B cell (primary cell): Measurements from ENCODE around the gene USPL1.

Source experiments
- EZH2 ChIP-seq: IDR thresholded peaks from 2 replicates; pipeline ENCODE4 v1.6.1; 2012; ENCODE audit warnings: borderline replicate concordance, low read depth, mild to moderate bottlenecking, moderate library complexity, low read length; ENCODE audit not compliant: insufficient read depth, poor library complexity, severe bottlenecking
- TF ChIP-seq, protein P1 (sequence below): fragments of 200-600 bp; IDR thresholded peaks from one replicate; pipeline ENCODE4 v1.8.0; 2022; ENCODE audit warnings: antibody characterized with exemption, mild to moderate bottlenecking

DNA sequence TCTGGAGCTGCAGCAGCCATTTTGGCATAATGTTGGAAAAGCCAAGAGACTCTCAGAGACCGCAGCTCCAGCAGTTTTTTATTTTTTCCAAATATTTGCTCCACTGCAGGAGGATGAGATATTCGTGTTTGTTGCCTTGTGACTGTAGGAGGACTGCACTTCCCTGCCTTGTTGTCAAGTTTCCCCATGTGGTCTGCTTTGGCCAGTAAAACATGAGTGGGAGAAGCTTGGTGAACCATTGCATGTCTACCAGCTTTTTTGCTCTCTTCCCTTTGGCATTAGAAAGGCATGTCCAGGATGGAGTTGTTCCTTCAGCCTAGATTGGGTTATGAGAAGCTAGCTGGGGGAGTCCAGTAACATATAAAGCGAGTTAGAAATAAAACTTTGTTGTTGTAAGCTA lies 69.9 kb downstream of the USPL1 start:
- TF ChIP-seq, protein P1, sequence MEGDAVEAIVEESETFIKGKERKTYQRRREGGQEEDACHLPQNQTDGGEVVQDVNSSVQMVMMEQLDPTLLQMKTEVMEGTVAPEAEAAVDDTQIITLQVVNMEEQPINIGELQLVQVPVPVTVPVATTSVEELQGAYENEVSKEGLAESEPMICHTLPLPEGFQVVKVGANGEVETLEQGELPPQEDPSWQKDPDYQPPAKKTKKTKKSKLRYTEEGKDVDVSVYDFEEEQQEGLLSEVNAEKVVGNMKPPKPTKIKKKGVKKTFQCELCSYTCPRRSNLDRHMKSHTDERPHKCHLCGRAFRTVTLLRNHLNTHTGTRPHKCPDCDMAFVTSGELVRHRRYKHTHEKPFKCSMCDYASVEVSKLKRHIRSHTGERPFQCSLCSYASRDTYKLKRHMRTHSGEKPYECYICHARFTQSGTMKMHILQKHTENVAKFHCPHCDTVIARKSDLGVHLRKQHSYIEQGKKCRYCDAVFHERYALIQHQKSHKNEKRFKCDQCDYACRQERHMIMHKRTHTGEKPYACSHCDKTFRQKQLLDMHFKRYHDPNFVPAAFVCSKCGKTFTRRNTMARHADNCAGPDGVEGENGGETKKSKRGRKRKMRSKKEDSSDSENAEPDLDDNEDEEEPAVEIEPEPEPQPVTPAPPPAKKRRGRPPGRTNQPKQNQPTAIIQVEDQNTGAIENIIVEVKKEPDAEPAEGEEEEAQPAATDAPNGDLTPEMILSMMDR = no peak
- TF ChIP-seq EZH2 = no peak
